Endothelial cell of hepatic sinusoid (primary cell): Measurements from ENCODE around the gene SPOCD1.

Experiments
- in situ Hi-C: cut with HindIII; loops from 2 replicates; pipeline ENCODE4 v1.10.0; 2017; ENCODE audit warnings: low sequenced_read_pairs

Gene SPOCD1

GRCh38 chr1:31802190-31803150 lies 13.4 kb downstream of the SPOCD1 start:
- in situ Hi-C loops, result loop anchor here (25.0 kb wide), 1 partner anchor 185 kb away; no protein-coding TSS in a partner anchor

- in situ Hi-C loops, result loop anchor here (25.0 kb wide), 1 partner anchor 186 kb away; no protein-coding TSS in a partner anchor
Observed at GRCh38 chr1:31801458-31801857, 14.4 kb downstream of the SPOCD1 start.

GRCh38 chr1:31800674-31800967 lies 15.2 kb downstream of the SPOCD1 start:
- in situ Hi-C loops, result loop anchor here (25.0 kb wide), 1 partner anchor 187 kb away; no protein-coding TSS in a partner anchor

- in situ Hi-C loops, result loop anchor here (25.0 kb wide), 1 partner anchor 187 kb away; no protein-coding TSS in a partner anchor
Observed at GRCh38 chr1:31799895-31800673, 15.7 kb downstream of the SPOCD1 start.

GRCh38 chr1:31799196-31799894 lies 16.5 kb downstream of the SPOCD1 start:
- in situ Hi-C loops, result no loop called here

- in situ Hi-C loops, result no loop called here
Observed at GRCh38 chr1:31798433-31799195, 17.2 kb downstream of the SPOCD1 start.

GRCh38 chr1:31798086-31798432 lies 17.8 kb downstream of the SPOCD1 start:
- in situ Hi-C loops, result no loop called here

GRCh38 chr1:31797216-31797615 lies 18.6 kb downstream of the SPOCD1 start:
- in situ Hi-C loops, result no loop called here

GRCh38 chr1:31796707-31797106 lies 19.1 kb downstream of the SPOCD1 start:
- in situ Hi-C loops, result no loop called here

GRCh38 chr1:31795801-31796621 lies 19.8 kb downstream of the SPOCD1 start:
- in situ Hi-C loops, result no loop called here

- in situ Hi-C loops, result no loop called here
Observed at GRCh38 chr1:31795096-31795675, 20.6 kb downstream of the SPOCD1 start.

GRCh38 chr1:31793586-31794285 lies 22.1 kb downstream of the SPOCD1 start:
- in situ Hi-C loops, result loop anchor here (5.0 kb wide), 2 partner anchors 61 to 121 kb away; no protein-coding TSS in a partner anchor

- in situ Hi-C loops, result loop anchor here (5.0 kb wide), 2 partner anchors 61 to 121 kb away; no protein-coding TSS in a partner anchor
Observed at GRCh38 chr1:31793086-31793485, 22.7 kb downstream of the SPOCD1 start.

- in situ Hi-C loops, result loop anchor here (5.0 kb wide), 2 partner anchors 60 to 120 kb away; no protein-coding TSS in a partner anchor
Observed at GRCh38 chr1:31792541-31792940, 23.3 kb downstream of the SPOCD1 start.

- in situ Hi-C loops, result loop anchor here (5.0 kb wide), 2 partner anchors 60 to 120 kb away; no protein-coding TSS in a partner anchor
Observed at GRCh38 chr1:31792116-31792515, 23.7 kb downstream of the SPOCD1 start.

GRCh38 chr1:31791131-31791858 lies 24.5 kb downstream of the SPOCD1 start:
- in situ Hi-C loops, result loop anchor here (5.0 kb wide), 2 partner anchors 59 to 119 kb away; no protein-coding TSS in a partner anchor

GRCh38 chr1:31790641-31791091 lies 25.2 kb downstream of the SPOCD1 start:
- in situ Hi-C loops, result loop anchor here (5.0 kb wide), 2 partner anchors 58 to 118 kb away; no protein-coding TSS in a partner anchor
